Naive thymus-derived CD4-positive, alpha-beta T cell (primary cell): ENCODE data around the gene THRA. TPM values are rescaled to one million over a fixed set of nuclear protein-coding genes. Genes with fewer than 3 reads are reported as not detected.

ENCODE experiments used
- ATAC-seq: fragments of 150-1000 bp; cut with Tn5 transposase; 2 replicates; pipeline ENCODE4 v1.10.0; 2021; ENCODE audit warnings: mild to moderate bottlenecking, moderate library complexity
- CTCF ChIA-PET: fragments of 350-600 bp; sonication (Branson Sonifier 250); formaldehyde crosslinking; loops from one replicate; lab custom pipeline; 2021; ENCODE audit warnings: antibody characterized with exemption; lab: Charles Lee
- POLR2A ChIA-PET: fragments of 350-600 bp; sonication (Branson Sonifier 250); formaldehyde crosslinking; loops from one replicate; lab custom pipeline; 2021; ENCODE audit warnings: antibody characterized with exemption, inconsistent platforms; lab: Charles Lee
- DNase-seq, 9 donors: peaks; one replicate each; pipeline versions ENCODE4 v3.0.0 to v3.0.0-alpha.2; 2020 to 2022; ENCODE audit warnings: mixed read lengths in 1 of 9
- H3K27ac ChIP-seq: one replicate; pipeline ENCODE4 v1.7.0; 2013; ENCODE audit warnings: mild to moderate bottlenecking, low read depth, low read length, moderate library complexity
- H3K27me3 ChIP-seq, 2 donors: one replicate each; pipeline ENCODE4 v1.7.0; 2013; ENCODE audit warnings: low read length in 2 of 2, mild to moderate bottlenecking in 2 of 2, moderate library complexity in 2 of 2; ENCODE audit not compliant: control insufficient read depth in 2 of 2, insufficient read depth in 2 of 2
- H3K36me3 ChIP-seq, 3 experiments: 1 replicate in 2 of 3; 2 replicates in 1 of 3; pipeline ENCODE4 v1.7.0; 2013; ENCODE audit warnings: low read length in 3 of 3, mild to moderate bottlenecking in 3 of 3, moderate library complexity in 1 of 3; ENCODE audit not compliant: insufficient read depth in 3 of 3, control insufficient read depth in 2 of 3
- H3K4me1 ChIP-seq, 2 donors: one replicate each; pipeline ENCODE4 v1.7.0; 2013; ENCODE audit warnings: low read length in 2 of 2, mild to moderate bottlenecking in 2 of 2, moderate library complexity in 1 of 2; ENCODE audit not compliant: control insufficient read depth in 2 of 2, insufficient read depth in 2 of 2
- H3K4me3 ChIP-seq: 2 replicates; pipeline ENCODE4 v1.7.0; 2013; ENCODE audit warnings: mild to moderate bottlenecking, low read length
- H3K9me3 ChIP-seq, 3 experiments: 1 replicate in 2 of 3; 2 replicates in 1 of 3; pipeline ENCODE4 v1.7.0; 2013; ENCODE audit warnings: low read length in 3 of 3; ENCODE audit not compliant: control insufficient read depth in 2 of 3
- H3K27ac Mint-ChIP-seq, 9 donors: one replicate each; pipeline ENCODE4 v1.8.0; 2020 to 2022; ENCODE audit warnings: mixed read lengths in 9 of 9, mild to moderate bottlenecking in 8 of 9, moderate library complexity in 5 of 9, inconsistent platforms in 2 of 9
- H3K27me3 Mint-ChIP-seq, 5 donors: one replicate each; pipeline ENCODE4 v1.8.0; 2021 to 2022; ENCODE audit warnings: mixed read lengths in 5 of 5, mild to moderate bottlenecking in 1 of 5
- H3K36me3 Mint-ChIP-seq, 5 donors: one replicate each; pipeline ENCODE4 v1.8.0; 2020 to 2022; ENCODE audit warnings: mixed read lengths in 5 of 5, mild to moderate bottlenecking in 3 of 5, inconsistent platforms in 1 of 5
- H3K4me1 Mint-ChIP-seq, 7 donors: one replicate each; pipeline ENCODE4 v1.8.0; 2020 to 2022; ENCODE audit warnings: mixed read lengths in 7 of 7, mild to moderate bottlenecking in 3 of 7, inconsistent platforms in 1 of 7
- H3K4me3 Mint-ChIP-seq, 10 donors: one replicate each; pipeline ENCODE4 v1.8.0; 2020 to 2022; ENCODE audit warnings: mild to moderate bottlenecking in 10 of 10, mixed read lengths in 10 of 10, moderate library complexity in 6 of 10, inconsistent platforms in 2 of 10
- H3K9me3 Mint-ChIP-seq, 11 donors: one replicate each; pipeline ENCODE4 v1.8.0; 2020 to 2022; ENCODE audit warnings: mixed read lengths in 11 of 11, mild to moderate bottlenecking in 4 of 11, inconsistent platforms in 1 of 11, moderate library complexity in 1 of 11
- intact Hi-C, 2 donors: fragments of 100-400 bp; cut with micrococcal nuclease; formaldehyde crosslinking; loops; one replicate each; pipeline ENCODE4 v1.15.1; 2023
- polyA plus RNA-seq, 2 donors: library from polyadenylated mRNA; unstranded; fragments of 300-500 nt; fragmentation: Illumina TruSeq; gene quantifications; one replicate each; pipeline ENCODE4 v1.2.3, GENCODE V29; 2021
- total RNA-seq, 6 experiments: library from RNA in 5 of 6; stranded (reverse) in 5 of 6; gene quantifications; 1 replicate in 5 of 6; 2 replicates in 1 of 6; pipeline ENCODE4 v1.2.3 and lab custom pipeline; 2021 to 2026

THRA gene
- total and polyA plus RNA-seq, 7 experiments from 2014 or later: 3.2 to 55.9 (median 33.5) TPM

- DNase-seq: no peak
- no peaks in the 10 kb centered on the region for H3K9me3 Mint-ChIP-seq
- H3K4me1 Mint-ChIP-seq: peaks cover 0 to 8% (median 5%) of the 10 kb centered on the region in 7 donors
- no peaks in the 10 kb centered on the region for H3K9me3 ChIP-seq
- H3K27me3 ChIP-seq: no peaks in the 10 kb centered on the region
- intact Hi-C loops: no loop called here
- POLR2A ChIA-PET: no interaction called here
- H3K4me3 Mint-ChIP-seq: no peak overlapping the region
- no peak for ATAC-seq
- no peak overlapping the region for H3K27ac ChIP-seq
- H3K36me3 ChIP-seq: peaks cover under 1 to 43% (median 4%) of the 10 kb centered on the region in 3 experiments
- CTCF ChIA-PET: interaction anchor here (0.8 to 1.4 kb wide), 2 partner anchors 144 to 283 kb away, joined by 4 read pairs; no protein-coding TSS in a partner anchor
- no peak overlapping the region for H3K27ac Mint-ChIP-seq
- peaks cover 4 to 21% (median 5%) of the 10 kb centered on the region in 5 donors for H3K36me3 Mint-ChIP-seq
- no peak overlapping the region for H3K4me3 ChIP-seq
- H3K4me1 ChIP-seq: no peaks in the 10 kb centered on the region
- peaks cover 0 to 2% (median 0%) of the 10 kb centered on the region in 5 donors for H3K27me3 Mint-ChIP-seq
These were observed 45.2 kb upstream of the THRA start for GRCh38 chr17:40017422-40018080.

GRCh38 chr17:40018211-40019121, 44.3 kb upstream of the THRA start:
- POLR2A ChIA-PET: no interaction called here
- CTCF ChIA-PET: interaction anchor here (0.8 kb wide), 2 partner anchors 68 to 282 kb away, joined by 4 to 5 read pairs; no protein-coding TSS in a partner anchor
- H3K27ac ChIP-seq: no peak overlapping the region
- no peaks in the 10 kb centered on the region for H3K9me3 ChIP-seq
- Mint-ChIP-seq H3K4me1 (peaks cover 0 to 8% (median 5%) of the 10 kb centered on the region in 7 donors), H3K27me3 (peaks cover 0 to 2% (median 0%) of the 10 kb centered on the region in 5 donors), H3K4me3 (no peak overlapping the region), H3K9me3 (no peaks in the 10 kb centered on the region), H3K27ac (peak overlapping the region in 2 of 9 donors; percentile 21 to 25), H3K36me3 (peaks cover 4 to 22% (median 5%) of the 10 kb centered on the region in 5 donors)
- no peaks in the 10 kb centered on the region for H3K4me1 ChIP-seq
- no peak for ATAC-seq
- H3K4me3 ChIP-seq: no peak overlapping the region
- no peaks in the 10 kb centered on the region for H3K27me3 ChIP-seq
- peaks cover 4 to 52% (median 5%) of the 10 kb centered on the region in 3 experiments for H3K36me3 ChIP-seq
- no peak for DNase-seq
- intact Hi-C loops: no loop called here

DNA sequence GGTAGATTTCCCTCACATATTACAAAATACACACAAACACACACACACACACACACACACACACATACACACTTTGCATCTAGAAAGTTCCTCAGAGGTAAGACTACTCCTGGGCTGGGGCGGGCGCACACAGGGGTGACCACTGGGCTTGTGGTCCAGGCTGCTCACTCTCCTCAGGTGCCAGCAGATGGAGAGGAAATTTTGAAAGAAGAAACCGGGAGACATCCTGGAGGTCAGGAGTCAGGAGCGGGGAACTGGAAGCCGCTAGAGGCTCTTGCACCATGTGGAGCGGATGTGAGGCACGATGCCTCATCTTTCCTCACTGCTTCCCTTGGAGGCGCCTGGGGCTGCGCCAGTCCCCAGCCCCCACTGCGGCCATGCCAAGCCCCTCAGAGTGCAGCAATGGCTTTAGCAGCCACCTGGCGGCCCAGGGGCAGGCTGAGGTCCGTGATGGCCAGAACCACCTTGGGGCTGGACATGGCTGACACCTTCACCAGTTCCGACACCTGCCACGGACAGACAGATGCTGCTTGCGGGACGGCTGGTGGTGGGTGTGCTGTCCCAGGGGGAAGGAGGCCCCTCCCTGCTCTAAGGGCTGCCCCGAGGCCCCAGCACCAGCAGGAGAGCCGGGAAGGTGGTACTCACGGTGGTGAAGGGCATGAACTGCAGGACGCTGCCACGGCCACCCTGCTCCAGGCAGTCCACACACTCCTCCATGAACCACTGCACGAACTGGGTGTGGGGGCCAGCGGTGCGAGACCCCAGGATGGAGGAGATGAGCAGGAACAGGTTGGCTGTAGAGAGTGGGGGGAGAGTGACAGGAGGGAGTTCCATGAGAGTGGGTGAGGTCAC, 43.4 kb upstream of the THRA start:
- Histone ChIP-seq H3K36me3 (peaks cover 4 to 58% (median 5%) of the 10 kb centered on the region in 3 experiments), H3K9me3 (no peaks in the 10 kb centered on the region), H3K4me1 (no peaks in the 10 kb centered on the region), H3K27me3 (no peaks in the 10 kb centered on the region), H3K4me3 (no peak overlapping the region), H3K27ac (no peak overlapping the region)
- Mint-ChIP-seq H3K27me3 (no peaks in the 10 kb centered on the region), H3K27ac (peak overlapping the region in 2 of 9 donors; percentile 21 to 39), H3K4me1 (peaks cover 0 to 4% (median 0%) of the 10 kb centered on the region in 7 donors), H3K4me3 (no peak overlapping the region), H3K9me3 (no peaks in the 10 kb centered on the region), H3K36me3 (peaks cover 4 to 27% (median 5%) of the 10 kb centered on the region in 5 donors)
- DNase-seq (no peak), ATAC-seq (no peak)
- ChIA-PET CTCF (interaction anchor here (0.8 kb wide), 1 partner anchor 67 kb away, joined by 5 read pairs; no protein-coding TSS in a partner anchor), POLR2A (no interaction called here)
- intact Hi-C loops: no loop called here

GRCh38 chr17:40020146-40020545, 42.6 kb upstream of the THRA start:
- POLR2A ChIA-PET: no interaction called here
- Mint-ChIP-seq H3K4me3 (no peak overlapping the region), H3K27ac (no peak overlapping the region), H3K36me3 (peaks cover 4 to 30% (median 5%) of the 10 kb centered on the region in 5 donors), H3K27me3 (no peaks in the 10 kb centered on the region), H3K4me1 (peaks cover under 1 to 4% (median 1%) of the 10 kb centered on the region in 7 donors), H3K9me3 (no peaks in the 10 kb centered on the region)
- CTCF ChIA-PET: no interaction called here
- intact Hi-C loops: no loop called here
- no peaks in the 10 kb centered on the region for H3K9me3 ChIP-seq
- H3K27me3 ChIP-seq: no peaks in the 10 kb centered on the region
- no peak overlapping the region for H3K27ac ChIP-seq
- no peak overlapping the region for H3K4me3 ChIP-seq
- peaks cover 4 to 61% (median 5%) of the 10 kb centered on the region in 3 experiments for H3K36me3 ChIP-seq
- no peak for ATAC-seq
- DNase-seq: no peak
- H3K4me1 ChIP-seq: peaks cover 3 to 4% of the 10 kb centered on the region in 2 donors

DNA sequence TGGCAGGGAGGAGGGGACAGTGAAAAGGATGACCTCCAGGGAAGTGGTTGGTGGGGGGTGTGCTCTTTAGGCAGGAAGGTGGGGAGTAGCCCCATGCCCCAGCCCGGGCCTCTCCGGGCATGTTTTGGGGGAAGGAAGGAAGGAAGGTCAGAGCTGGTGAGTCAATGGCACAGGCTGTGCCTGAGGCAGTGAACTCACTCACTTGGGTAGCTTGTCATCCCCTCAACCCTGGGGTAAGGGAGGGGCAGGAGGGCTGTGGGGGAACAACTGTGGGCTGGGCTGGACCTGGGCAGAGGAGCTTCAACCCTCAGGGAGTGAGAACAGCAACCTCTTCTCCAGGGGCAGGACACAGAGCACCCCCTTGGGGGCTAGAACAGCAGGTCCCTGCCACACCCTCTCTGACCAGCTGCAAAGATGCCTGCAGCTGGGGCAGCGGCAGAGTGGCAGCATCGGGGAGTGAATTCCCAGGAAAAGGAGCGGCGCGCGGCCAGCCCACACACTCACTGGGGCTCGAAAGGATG, 41.3 kb upstream of the THRA start:
- Mint-ChIP-seq H3K9me3 (no peaks in the 10 kb centered on the region), H3K27ac (peak overlapping the region in 1 of 9 donors; percentile 43), H3K4me1 (peaks cover 7 to 17% (median 15%) of the 10 kb centered on the region in 7 donors), H3K27me3 (no peaks in the 10 kb centered on the region), H3K36me3 (peaks cover 4 to 42% (median 5%) of the 10 kb centered on the region in 5 donors), H3K4me3 (no peak overlapping the region)
- Histone ChIP-seq H3K27me3 (no peaks in the 10 kb centered on the region), H3K9me3 (no peaks in the 10 kb centered on the region), H3K27ac (no peak overlapping the region), H3K4me3 (no peak overlapping the region), H3K36me3 (peaks cover 4 to 70% (median 5%) of the 10 kb centered on the region in 3 experiments), H3K4me1 (peaks cover 6 to 18% of the 10 kb centered on the region in 2 donors)
- CTCF ChIA-PET: interaction anchor here (1.4 to 1.5 kb wide), 3 partner anchors 16 to 147 kb away, joined by 4 to 6 read pairs (median 5); no protein-coding TSS in a partner anchor
- DNase-seq: no peak
- POLR2A ChIA-PET: no interaction called here
- intact Hi-C loops: no loop called here
- ATAC-seq: no peak
